ENCODE measurements around the gene CGB8. TPM values are rescaled to one million over a fixed set of nuclear protein-coding genes. Genes with fewer than 3 reads are reported as not detected.

CGB8 gene
- total RNA-seq, 1 experiment from 2014 or later = 0.34 TPM

DNA sequence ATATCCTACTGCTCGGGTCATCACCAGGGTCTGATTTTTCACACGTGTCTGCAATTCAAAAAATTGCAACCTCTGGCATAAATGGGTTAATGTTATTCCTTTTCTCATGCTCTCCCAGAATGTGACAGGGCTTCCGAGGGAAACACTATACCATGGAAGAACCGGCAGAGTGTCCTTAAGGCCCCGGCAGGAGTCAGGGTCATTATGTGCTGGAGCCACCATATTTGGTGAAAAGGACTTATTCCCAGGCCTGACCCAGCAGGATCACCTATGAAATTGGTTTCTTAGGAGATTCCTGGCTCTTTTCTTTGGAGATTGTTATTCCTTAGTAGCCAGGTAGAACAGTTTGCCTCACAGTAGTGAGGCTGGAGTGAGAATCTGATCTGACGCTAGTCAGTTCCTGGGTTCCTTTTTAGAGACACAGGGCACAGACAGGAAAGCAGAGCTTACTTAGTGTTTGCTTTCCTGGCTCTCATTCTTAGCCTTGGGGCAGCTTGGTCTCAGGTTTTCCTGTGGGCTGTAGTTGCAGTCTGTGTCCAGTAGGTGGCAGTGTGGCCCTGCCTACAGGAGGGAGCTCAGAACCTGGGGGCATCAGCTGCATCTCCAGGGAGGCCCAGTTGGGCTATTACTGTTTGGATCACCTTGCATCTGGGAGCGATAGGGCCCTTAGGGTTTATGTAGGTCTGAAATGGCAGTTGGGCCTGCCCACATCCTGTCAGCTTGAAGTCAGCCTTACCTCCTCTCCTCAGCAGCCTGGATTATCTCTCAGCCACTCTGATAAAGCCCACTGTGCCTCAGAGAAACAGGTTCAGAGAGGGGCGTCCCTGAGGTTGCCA is 48.8 kb upstream of the CGB8 start (continued):
- no peak for TF ChIP-seq ZFX (IDR thresholded peaks at IDR 0.05)
- TF ChIP-seq, protein P1, sequence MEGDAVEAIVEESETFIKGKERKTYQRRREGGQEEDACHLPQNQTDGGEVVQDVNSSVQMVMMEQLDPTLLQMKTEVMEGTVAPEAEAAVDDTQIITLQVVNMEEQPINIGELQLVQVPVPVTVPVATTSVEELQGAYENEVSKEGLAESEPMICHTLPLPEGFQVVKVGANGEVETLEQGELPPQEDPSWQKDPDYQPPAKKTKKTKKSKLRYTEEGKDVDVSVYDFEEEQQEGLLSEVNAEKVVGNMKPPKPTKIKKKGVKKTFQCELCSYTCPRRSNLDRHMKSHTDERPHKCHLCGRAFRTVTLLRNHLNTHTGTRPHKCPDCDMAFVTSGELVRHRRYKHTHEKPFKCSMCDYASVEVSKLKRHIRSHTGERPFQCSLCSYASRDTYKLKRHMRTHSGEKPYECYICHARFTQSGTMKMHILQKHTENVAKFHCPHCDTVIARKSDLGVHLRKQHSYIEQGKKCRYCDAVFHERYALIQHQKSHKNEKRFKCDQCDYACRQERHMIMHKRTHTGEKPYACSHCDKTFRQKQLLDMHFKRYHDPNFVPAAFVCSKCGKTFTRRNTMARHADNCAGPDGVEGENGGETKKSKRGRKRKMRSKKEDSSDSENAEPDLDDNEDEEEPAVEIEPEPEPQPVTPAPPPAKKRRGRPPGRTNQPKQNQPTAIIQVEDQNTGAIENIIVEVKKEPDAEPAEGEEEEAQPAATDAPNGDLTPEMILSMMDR (IDR thresholded peaks at IDR 0.05 in 2 of 3, conservative IDR thresholded peaks at IDR 0.05 in 1 of 3; ENCODE audit: borderline replicate concordance in 1 of 3, insufficient read depth in 1 of 3, low read depth in 2 of 3, low read length in 2 of 3) = peak; percentile 81 to 100 (median 100)
- TF ChIP-seq CEBPB (IDR thresholded peaks at IDR 0.05; ENCODE audit: low read depth) = no peak
- TF ChIP-seq SIN3A (IDR thresholded peaks at IDR 0.05; ENCODE audit: low read depth) = no peak
- no peak for TF ChIP-seq ZNF274 (IDR thresholded peaks at IDR 0.05; ENCODE audit: low read depth, low read length)
- TF ChIP-seq EZH2phosphoT487 (IDR thresholded peaks at IDR 0.05; ENCODE audit: borderline replicate concordance) = no peak
- TF ChIP-seq POLR2A (IDR thresholded peaks at IDR 0.05; ENCODE audit: borderline replicate concordance, extremely low read depth, insufficient read depth, insufficient read length) = no peak

DNA sequence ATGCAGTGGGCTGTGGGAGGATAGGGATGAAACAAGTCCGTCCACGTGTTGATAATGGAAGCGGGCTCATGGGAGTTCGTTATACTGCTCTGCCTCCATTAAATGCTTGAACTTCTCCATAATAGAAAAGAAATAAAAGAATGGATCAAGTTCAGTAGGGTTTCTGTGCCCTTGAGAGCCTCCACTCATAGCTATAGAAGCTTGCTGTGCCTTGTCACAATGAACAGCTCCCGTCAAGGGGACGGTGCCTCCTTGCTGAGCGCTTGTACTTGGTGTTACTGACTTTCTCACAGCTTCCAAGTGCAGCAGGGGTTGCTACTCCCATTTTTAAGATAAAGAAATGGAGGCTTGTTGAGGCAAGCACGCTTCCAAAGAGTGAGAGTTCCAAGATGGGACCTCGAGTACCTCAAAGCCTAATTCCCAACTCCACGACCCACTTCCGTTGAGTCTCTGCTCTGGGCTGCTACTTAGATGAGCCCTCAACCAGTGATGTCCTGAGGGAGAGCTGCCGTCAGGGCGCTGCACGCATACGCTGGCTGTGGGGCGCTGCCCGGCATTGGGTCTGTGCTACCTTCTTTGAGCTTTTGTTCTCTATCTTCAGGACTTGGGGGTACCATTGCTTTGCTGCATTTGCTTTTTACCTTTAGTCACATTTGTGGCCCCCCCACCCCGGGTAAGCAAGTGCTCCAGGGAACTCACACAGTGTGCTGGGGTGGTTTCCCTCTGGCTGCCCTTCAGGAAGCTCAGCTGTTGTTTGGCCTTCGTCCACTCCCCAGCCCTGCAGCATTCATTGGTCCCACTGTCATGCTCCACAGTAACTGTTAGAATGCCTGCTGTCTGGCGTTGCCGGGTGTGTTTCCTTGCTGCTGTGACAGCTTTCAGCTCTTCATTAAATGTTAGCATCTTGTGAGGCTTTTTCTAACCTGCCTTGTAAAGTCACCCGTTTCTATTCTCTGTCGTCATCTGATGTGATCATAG is 45.9 kb upstream of the CGB8 start:
- peaks cover 99% of the 10 kb centered on the region for H3K79me2 ChIP-seq (ENCODE audit: insufficient read depth, low read length)
- H3K9ac ChIP-seq (ENCODE audit: low read length) = no peak overlapping the region
- H3K4me3 ChIP-seq (replicated peaks in 1 of 2; ENCODE audit: low read depth in 1 of 2, low read length in 2 of 2) = no peak overlapping the region
- no peak for ATAC-seq
- H2AFZ ChIP-seq (ENCODE audit: low read depth, low read length, poor library complexity, severe bottlenecking) = no peak overlapping the region
- RAD21 ChIA-PET (ENCODE audit: low non-redundant PET in 1 of 2, low total read pairs in 2 of 2, uncharacterized antibody in 2 of 2, unreplicated experiment in 2 of 2) = no interaction called here
- intact Hi-C loops (cut with micrococcal nuclease) = no loop called here
- H3K4me1 ChIP-seq (ENCODE audit: control insufficient read depth in 1 of 2, insufficient read depth in 2 of 2, low read length in 2 of 2) = peaks cover 0 to 3% of the 10 kb centered on the region in 2 experiments; a peak in 2 of 4 replicates
- DNase-seq (ENCODE audit: low read depth, low spot score) = no peak
- H3K27ac ChIP-seq (ENCODE audit: low read depth, low read length) = 0 out of 2 replicates have a peak overlapping the region, but pooled peaks have one; percentile 35
- H4K20me1 ChIP-seq (ENCODE audit: insufficient read depth) = peaks cover 37% of the 10 kb centered on the region; the same call in 1 of the 2 replicates
- POLR2A ChIA-PET = interaction anchor here (0.8 kb wide), 1 partner anchor 54 kb away, joined by 3 read pairs; no protein-coding TSS in a partner anchor
- H3K36me3 ChIP-seq (ENCODE audit: control insufficient read depth in 1 of 2, insufficient read depth in 2 of 2, low read length in 2 of 2) = peaks cover 53 to 78% of the 10 kb centered on the region in 2 experiments
- BruUV-seq (replicated peaks) = no TSS peak
- no peaks in the 10 kb centered on the region for H3K9me3 ChIP-seq (ENCODE audit: control insufficient read depth in 1 of 2, insufficient read depth in 1 of 2, low read depth in 1 of 2, low read length in 2 of 2)
- CTCF ChIA-PET = interaction anchor here (1.1 to 1.7 kb wide), 2 partner anchors 12 to 104 kb away, joined by 3 to 4 read pairs; no protein-coding TSS in a partner anchor
- no peak overlapping the region for H3K4me2 ChIP-seq (ENCODE audit: low read length)
- no peaks in the 10 kb centered on the region for H3K27me3 ChIP-seq (ENCODE audit: insufficient read depth, low read length)
- H3K9me2 ChIP-seq (ENCODE audit: insufficient read depth) = no peaks in the 10 kb centered on the region
- TF ChIP-seq SRF (IDR thresholded peaks at IDR 0.05; ENCODE audit: low read depth) (no peak), POLR2AphosphoS5 (IDR thresholded peaks at IDR 0.05; ENCODE audit: low read depth, low read length) (no peak; the same call in 1 of the 2 replicates), YY1 (IDR thresholded peaks at IDR 0.05; ENCODE audit: extremely low read depth, insufficient replicate concordance, low read depth, low read length) (no peak), TCF7L2 (IDR thresholded peaks at IDR 0.05; ENCODE audit: borderline replicate concordance, extremely low read depth, insufficient read depth, insufficient read length) (no peak), RAD21 (IDR thresholded peaks at IDR 0.05; ENCODE audit: low read depth) (no peak), EZH2phosphoT487 (IDR thresholded peaks at IDR 0.05; ENCODE audit: borderline replicate concordance) (no peak), SP1 (IDR thresholded peaks at IDR 0.05; ENCODE audit: low read depth) (no peak)
- TF ChIP-seq, protein P2, sequence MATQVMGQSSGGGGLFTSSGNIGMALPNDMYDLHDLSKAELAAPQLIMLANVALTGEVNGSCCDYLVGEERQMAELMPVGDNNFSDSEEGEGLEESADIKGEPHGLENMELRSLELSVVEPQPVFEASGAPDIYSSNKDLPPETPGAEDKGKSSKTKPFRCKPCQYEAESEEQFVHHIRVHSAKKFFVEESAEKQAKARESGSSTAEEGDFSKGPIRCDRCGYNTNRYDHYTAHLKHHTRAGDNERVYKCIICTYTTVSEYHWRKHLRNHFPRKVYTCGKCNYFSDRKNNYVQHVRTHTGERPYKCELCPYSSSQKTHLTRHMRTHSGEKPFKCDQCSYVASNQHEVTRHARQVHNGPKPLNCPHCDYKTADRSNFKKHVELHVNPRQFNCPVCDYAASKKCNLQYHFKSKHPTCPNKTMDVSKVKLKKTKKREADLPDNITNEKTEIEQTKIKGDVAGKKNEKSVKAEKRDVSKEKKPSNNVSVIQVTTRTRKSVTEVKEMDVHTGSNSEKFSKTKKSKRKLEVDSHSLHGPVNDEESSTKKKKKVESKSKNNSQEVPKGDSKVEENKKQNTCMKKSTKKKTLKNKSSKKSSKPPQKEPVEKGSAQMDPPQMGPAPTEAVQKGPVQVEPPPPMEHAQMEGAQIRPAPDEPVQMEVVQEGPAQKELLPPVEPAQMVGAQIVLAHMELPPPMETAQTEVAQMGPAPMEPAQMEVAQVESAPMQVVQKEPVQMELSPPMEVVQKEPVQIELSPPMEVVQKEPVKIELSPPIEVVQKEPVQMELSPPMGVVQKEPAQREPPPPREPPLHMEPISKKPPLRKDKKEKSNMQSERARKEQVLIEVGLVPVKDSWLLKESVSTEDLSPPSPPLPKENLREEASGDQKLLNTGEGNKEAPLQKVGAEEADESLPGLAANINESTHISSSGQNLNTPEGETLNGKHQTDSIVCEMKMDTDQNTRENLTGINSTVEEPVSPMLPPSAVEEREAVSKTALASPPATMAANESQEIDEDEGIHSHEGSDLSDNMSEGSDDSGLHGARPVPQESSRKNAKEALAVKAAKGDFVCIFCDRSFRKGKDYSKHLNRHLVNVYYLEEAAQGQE (IDR thresholded peaks at IDR 0.05; ENCODE audit: low read depth) = no peak
